Forelimb muscle (tissue), 1 donor: ENCODE measurements around the gene DENND2A. TPM values are rescaled to one million over a fixed set of nuclear protein-coding genes. Genes with fewer than 3 reads are reported as not detected.
"Not testable (repeated sequence)": the region's sequence is repeated elsewhere in the genome, so short reads cannot be mapped to it uniquely, and the experiment has no call there.

ENCODE experiments used
- DNase-seq: peaks from one replicate; pipeline ENCODE4 v3.0.0-alpha.2; 2013; ENCODE audit warnings: low read depth
- polyA plus RNA-seq: library from polyadenylated mRNA; unstranded; fragments of 120-200 nt; gene quantifications from one replicate; pipeline ENCODE4 v1.2.1, GENCODE V29; 2013; ENCODE audit not compliant: insufficient read length

DENND2A gene
- polyA plus RNA-seq, 1 donor, result 41.9 TPM

GRCh38 chr7:140551355-140552239 is 89.0 kb downstream of the DENND2A start:
- DNase-seq, result no peak

- no peak for DNase-seq
Observed at GRCh38 chr7:140546947-140547346, 93.7 kb downstream of the DENND2A start.

GRCh38 chr7:140544388-140544826 is 96.2 kb downstream of the DENND2A start:
- DNase-seq, result no peak

GRCh38 chr7:140542228-140542603 is 98.4 kb downstream of the DENND2A start:
- no peak for DNase-seq

- no peak for DNase-seq
Observed at GRCh38 chr7:140541513-140542227, 98.9 kb downstream of the DENND2A start.

- no peak for DNase-seq
Observed at GRCh38 chr7:140541176-140541512, 99.5 kb downstream of the DENND2A start.

- DNase-seq, result no peak
Observed at GRCh38 chr7:140540136-140540777, 100.4 kb downstream of the DENND2A start.

- DNase-seq, result no peak
Observed at GRCh38 chr7:140539461-140539860, 101.2 kb downstream of the DENND2A start.

GRCh38 chr7:140537750-140538482 is 102.7 kb downstream of the DENND2A start:
- no peak for DNase-seq

- no peak for DNase-seq
Observed at GRCh38 chr7:140534743-140535142, 105.9 kb downstream of the DENND2A start.

- no peak for DNase-seq
Observed at GRCh38 chr7:140533394-140533872, 107.2 kb downstream of the DENND2A start.

GRCh38 chr7:140529428-140529827 is 111.2 kb downstream of the DENND2A start:
- DNase-seq, result not testable (repeated sequence)

GRCh38 chr7:140526787-140527664 is 113.6 kb downstream of the DENND2A start:
- no peak for DNase-seq

- DNase-seq, result no peak
Observed at GRCh38 chr7:140526214-140526613, 114.4 kb downstream of the DENND2A start.

- DNase-seq, result no peak
Observed at GRCh38 chr7:140525743-140526142, 114.9 kb downstream of the DENND2A start.

- no peak for DNase-seq
Observed at GRCh38 chr7:140521421-140521820, 119.2 kb downstream of the DENND2A start.

GRCh38 chr7:140519007-140519399 is 121.6 kb downstream of the DENND2A start:
- DNase-seq, result no peak

- no peak for DNase-seq
Observed at GRCh38 chr7:140518370-140519006, 122.1 kb downstream of the DENND2A start.

- DNase-seq, result peak; percentile 87
Observed at GRCh38 chr7:140517546-140518369, 122.9 kb downstream of the DENND2A start.
